ENCODE results near the gene DUSP7.

- TF ChIP-seq CTCF (IDR thresholded peaks at IDR 0.05; ENCODE audit: insufficient read depth, low read depth, low read length) (no peak), EZH2 (IDR thresholded peaks at IDR 0.05; ENCODE audit: insufficient read depth, low read length) (no peak)
These were observed at the start of gene DUSP7 for GRCh38 chr3:52056521-52056967.
